Measurements from ENCODE around the gene TRPT1. TPM values are rescaled to one million over a fixed set of nuclear protein-coding genes. Genes with fewer than 3 reads are reported as not detected.

Gene TRPT1
- total and polyA plus RNA-seq, 2 of the 4 experiments (the other 2 are of a cell fraction): 63.2 to 81.9 TPM

GRCh38 chr11:64181506-64182411 is 44.2 kb downstream of the TRPT1 start:
- peaks cover 11 to 52% of the 10 kb centered on the region in 2 experiments; a peak in 3 of 4 replicates for H3K79me1 ChIP-seq (ENCODE audit: low read depth in 1 of 2, low read length in 2 of 2)
- peak overlapping the region; percentile 33 for H2AK9ac ChIP-seq (replicated peaks; ENCODE audit: low read depth, low read length, poor library complexity)
- peak overlapping the region; percentile 22; the same call in 1 of the 3 replicates for H2BK15ac ChIP-seq (ENCODE audit: low read depth, low read length)
- peak overlapping the region; percentile 14; the same call in 1 of the 2 replicates for H3K18ac ChIP-seq (ENCODE audit: low read depth, low read length)
- DNase-seq (peak; percentile 93), ATAC-seq (ENCODE audit: low read depth) (peak; percentile 53)
- H4K8ac ChIP-seq (ENCODE audit: low read depth in 2 of 2, low read length in 2 of 2): peak overlapping the region; percentile 3 to 83; a peak in 3 of 4 replicates
- 0 out of 2 replicates have a peak overlapping the region, but pooled peaks have one; percentile 32 for H4K5ac ChIP-seq (ENCODE audit: low read depth, low read length)
- H2AFZ ChIP-seq (replicated peaks; ENCODE audit: low read length, poor library complexity): peak overlapping the region; percentile 74
- peak overlapping the region; percentile 44 for H3K27ac ChIP-seq (ENCODE audit: insufficient read depth, low read length)
- H2AK5ac ChIP-seq (ENCODE audit: low read depth, low read length): no peak overlapping the region; the same call in 1 of the 2 replicates
- H4K20me1 ChIP-seq (ENCODE audit: insufficient read depth, low read length): peaks cover 6% of the 10 kb centered on the region; the same call in 1 of the 2 replicates
- BruUV-seq (replicated peaks): no TSS peak
- intact Hi-C loops (cut with micrococcal nuclease) (no loop called here), dilution Hi-C loops (cut with HindIII; ENCODE audit: low sequenced_read_pairs, unreplicated experiment) (no loop called here), in situ Hi-C loops (cut with MboI; ENCODE audit: low sequenced_read_pairs) (no loop called here)
- H3K9me3 ChIP-seq (ENCODE audit: control insufficient read depth, insufficient read depth, low read length): no peaks in the 10 kb centered on the region
- 0 out of 2 replicates have a peak overlapping the region, but pooled peaks have one; percentile 3 for H2BK20ac ChIP-seq (ENCODE audit: low read depth, low read length)
- peak overlapping the region; percentile 71 for H3K9ac ChIP-seq (ENCODE audit: low read depth, low read length)
- peak overlapping the region; percentile 71 for H3K4ac ChIP-seq (ENCODE audit: low read depth, low read length)
- H4K91ac ChIP-seq (ENCODE audit: insufficient read depth, low read depth, low read length): peak overlapping the region; percentile 40
- no peaks in the 10 kb centered on the region for H3K36me3 ChIP-seq (ENCODE audit: control insufficient read depth, insufficient read depth, low read length)
- ChIA-PET CTCF (interaction anchor here (0.6 to 0.7 kb wide), 2 partner anchors 33 to 70 kb away, joined by 3 to 4 read pairs; partner anchors contain the start of gene PLCB3), POLR2A (ENCODE audit: unreplicated experiment) (interaction anchor here (0.5 kb wide), 1 partner anchor 10 kb away, joined by 8 read pairs; no protein-coding TSS in a partner anchor)
- peak overlapping the region; percentile 58 for H3K14ac ChIP-seq (replicated peaks; ENCODE audit: low read depth, low read length)
- no peak overlapping the region for H3K56ac ChIP-seq (ENCODE audit: extremely low read depth, insufficient read depth, low read length)
- 0% methylated on average over 3 of the region's 17 CpGs; no CpG with 5 or more reads in 1 of the 2 experiments for WGBS, 2 experiments (ENCODE audit: extremely low coverage in 2 of 2, insufficient read length in 1 of 2)
- H3K4me3 ChIP-seq (ENCODE audit: insufficient read depth, low read depth, low read length): no peak overlapping the region
- peaks cover 15% of the 10 kb centered on the region; the same call in 1 of the 2 replicates for H3K9me1 ChIP-seq (ENCODE audit: insufficient read depth, low read length)
- peaks cover 7% of the 10 kb centered on the region; the same call in 1 of the 2 replicates for H3K4me1 ChIP-seq (ENCODE audit: control insufficient read depth, insufficient read depth, low read length)
- peak overlapping the region; percentile 9 for H2BK120ac ChIP-seq (ENCODE audit: low read depth, low read length)
- peak overlapping the region; percentile 40; the same call in 1 of the 2 replicates for H3K23ac ChIP-seq (ENCODE audit: low read depth, low read length)
- no peaks in the 10 kb centered on the region for H3K27me3 ChIP-seq (ENCODE audit: control insufficient read depth, insufficient read depth, low read length)
- peak overlapping the region; percentile 63 for H2BK5ac ChIP-seq (ENCODE audit: low read depth, low read length, poor library complexity, severe bottlenecking)
- peak overlapping the region; percentile 55 for H3K4me2 ChIP-seq (ENCODE audit: low read depth, low read length)
- TF ChIP-seq POLR2A (IDR thresholded peaks at IDR 0.05; ENCODE audit: low read depth, low read length) (peak; percentile 61; the same call in 1 of the 2 replicates), RFX5 (IDR thresholded peaks at IDR 0.05; ENCODE audit: low read depth, low read length) (no peak), NFE2L2 (IDR thresholded peaks at IDR 0.05; ENCODE audit: low read depth, low read length) (no peak), MAFK (IDR thresholded peaks at IDR 0.05; ENCODE audit: low read depth, low read length) (no peak), RCOR1 (IDR thresholded peaks at IDR 0.05; ENCODE audit: insufficient replicate concordance, low read length) (no peak), FOS (IDR thresholded peaks at IDR 0.05; ENCODE audit: low read depth, low read length) (peak; percentile 47; the same call in 1 of the 2 replicates), RAD21 (IDR thresholded peaks at IDR 0.05; ENCODE audit: low read length) (no peak), BHLHE40 (IDR thresholded peaks at IDR 0.05; ENCODE audit: low read depth, low read length) (peak; percentile 86), MAZ (IDR thresholded peaks at IDR 0.05; ENCODE audit: borderline replicate concordance, low read depth, low read length) (no peak; the same call in 1 of the 2 replicates), ELK1 (IDR thresholded peaks at IDR 0.05; ENCODE audit: borderline replicate concordance, low read depth, low read length) (no peak), CEBPB (IDR thresholded peaks at IDR 0.05; ENCODE audit: low read depth, low read length) (no peak), SMC3 (IDR thresholded peaks at IDR 0.05; ENCODE audit: low read depth, low read length) (no peak)
- TF ChIP-seq, protein P1, sequence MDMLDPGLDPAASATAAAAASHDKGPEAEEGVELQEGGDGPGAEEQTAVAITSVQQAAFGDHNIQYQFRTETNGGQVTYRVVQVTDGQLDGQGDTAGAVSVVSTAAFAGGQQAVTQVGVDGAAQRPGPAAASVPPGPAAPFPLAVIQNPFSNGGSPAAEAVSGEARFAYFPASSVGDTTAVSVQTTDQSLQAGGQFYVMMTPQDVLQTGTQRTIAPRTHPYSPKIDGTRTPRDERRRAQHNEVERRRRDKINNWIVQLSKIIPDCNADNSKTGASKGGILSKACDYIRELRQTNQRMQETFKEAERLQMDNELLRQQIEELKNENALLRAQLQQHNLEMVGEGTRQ (IDR thresholded peaks at IDR 0.05; ENCODE audit: low read depth, low read length): peak; percentile 99

Measured in IMR-90 (cell line).